Measurements from ENCODE around the gene PSMA6. TPM values are rescaled to one million over a fixed set of nuclear protein-coding genes. Genes with fewer than 3 reads are reported as not detected.

The PSMA6 gene
- total and polyA plus RNA-seq, 2 experiments from 2014 or later, result 216 to 296 TPM

- no peaks in the 10 kb centered on the region for H3K79me2 ChIP-seq (replicated peaks; ENCODE audit: insufficient read depth)
- H3K27me3 ChIP-seq (ENCODE audit: insufficient read depth), result no peaks in the 10 kb centered on the region
- peak; percentile 14 for ATAC-seq
- no peaks in the 10 kb centered on the region; the same call in 1 of the 2 replicates for H3F3A ChIP-seq (replicated peaks; ENCODE audit: low read depth)
- peaks cover 5% of the 10 kb centered on the region for H3K27me3 Mint-ChIP-seq (ENCODE audit: insufficient read depth, low read depth, poor library complexity)
- peak overlapping the region; percentile 63 for H3K27ac ChIP-seq (ENCODE audit: low read depth)
- H3K4me1 ChIP-seq (ENCODE audit: insufficient read depth), result peaks cover 27% of the 10 kb centered on the region
- H3K4me3 Mint-ChIP-seq, result no peak overlapping the region
- no peaks in the 10 kb centered on the region for H4K20me1 ChIP-seq (replicated peaks; ENCODE audit: insufficient read depth)
- H3K27ac Mint-ChIP-seq, result peak overlapping the region; percentile 88; the same call in 1 of the 2 replicates
- no peaks in the 10 kb centered on the region for H3K36me3 ChIP-seq (ENCODE audit: insufficient read depth)
- H3K4me1 Mint-ChIP-seq, result peaks cover 37% of the 10 kb centered on the region
- H2AFZ ChIP-seq, result peak overlapping the region; percentile 100
- TF ChIP-seq EZH2phosphoT487 (IDR thresholded peaks at IDR 0.05; ENCODE audit: unreplicated experiment) (no peak), ZNF114 (CRISPR knock-in tag; IDR thresholded peaks at IDR 0.05) (no peak), STAT1 (IDR thresholded peaks at IDR 0.05; ENCODE audit: unreplicated experiment) (no peak), ZNF331 (CRISPR knock-in tag; IDR thresholded peaks at IDR 0.05; ENCODE audit: low read depth) (no peak), EZH2 (IDR thresholded peaks at IDR 0.05; ENCODE audit: low read depth, unreplicated experiment) (no peak), CREB1 (CRISPR knock-in tag; IDR thresholded peaks at IDR 0.05; ENCODE audit: low read depth) (no peak)
- TF ChIP-seq, protein P1, sequence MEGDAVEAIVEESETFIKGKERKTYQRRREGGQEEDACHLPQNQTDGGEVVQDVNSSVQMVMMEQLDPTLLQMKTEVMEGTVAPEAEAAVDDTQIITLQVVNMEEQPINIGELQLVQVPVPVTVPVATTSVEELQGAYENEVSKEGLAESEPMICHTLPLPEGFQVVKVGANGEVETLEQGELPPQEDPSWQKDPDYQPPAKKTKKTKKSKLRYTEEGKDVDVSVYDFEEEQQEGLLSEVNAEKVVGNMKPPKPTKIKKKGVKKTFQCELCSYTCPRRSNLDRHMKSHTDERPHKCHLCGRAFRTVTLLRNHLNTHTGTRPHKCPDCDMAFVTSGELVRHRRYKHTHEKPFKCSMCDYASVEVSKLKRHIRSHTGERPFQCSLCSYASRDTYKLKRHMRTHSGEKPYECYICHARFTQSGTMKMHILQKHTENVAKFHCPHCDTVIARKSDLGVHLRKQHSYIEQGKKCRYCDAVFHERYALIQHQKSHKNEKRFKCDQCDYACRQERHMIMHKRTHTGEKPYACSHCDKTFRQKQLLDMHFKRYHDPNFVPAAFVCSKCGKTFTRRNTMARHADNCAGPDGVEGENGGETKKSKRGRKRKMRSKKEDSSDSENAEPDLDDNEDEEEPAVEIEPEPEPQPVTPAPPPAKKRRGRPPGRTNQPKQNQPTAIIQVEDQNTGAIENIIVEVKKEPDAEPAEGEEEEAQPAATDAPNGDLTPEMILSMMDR (conservative IDR thresholded peaks at IDR 0.05; ENCODE audit: low read depth in 2 of 2), result 0 out of 4 replicates have a peak, but pooled peaks of 1 of the 2 experiments have one; percentile 11
- H3K36me3 Mint-ChIP-seq (ENCODE audit: low read depth), result no peaks in the 10 kb centered on the region
- H3K4me2 ChIP-seq, result peak overlapping the region; percentile 32; the same call in 1 of the 2 replicates
- DNase-seq (ENCODE audit: low spot score), result peak; percentile 65
- no peaks in the 10 kb centered on the region for H3K9me2 ChIP-seq (ENCODE audit: insufficient read depth)
- H3K4me3 ChIP-seq, result no peak overlapping the region
- H3K9me3 Mint-ChIP-seq, result no peaks in the 10 kb centered on the region
Measured at GRCh38 chr14:35337269-35338255, 45.4 kb downstream of the PSMA6 start.

- no peaks in the 10 kb centered on the region for H3K36me3 ChIP-seq (ENCODE audit: insufficient read depth)
- peaks cover 5% of the 10 kb centered on the region for H3K27me3 Mint-ChIP-seq (ENCODE audit: insufficient read depth, low read depth, poor library complexity)
- no peaks in the 10 kb centered on the region for H3K27me3 ChIP-seq (ENCODE audit: insufficient read depth)
- peaks cover 16% of the 10 kb centered on the region for H3K4me1 ChIP-seq (ENCODE audit: insufficient read depth)
- H3K79me2 ChIP-seq (replicated peaks; ENCODE audit: insufficient read depth), result no peaks in the 10 kb centered on the region
- TF ChIP-seq POLR2AphosphoS5 (IDR thresholded peaks at IDR 0.05; ENCODE audit: low read depth) (no peak), ZNF114 (CRISPR knock-in tag; IDR thresholded peaks at IDR 0.05) (no peak), ZNF462 (CRISPR knock-in tag; IDR thresholded peaks at IDR 0.05) (no peak)
- H3K36me3 Mint-ChIP-seq (ENCODE audit: low read depth), result no peaks in the 10 kb centered on the region
- no peak overlapping the region for H3K4me2 ChIP-seq
- ATAC-seq (no peak), DNase-seq (ENCODE audit: low spot score) (no peak)
- H3K4me3 Mint-ChIP-seq, result no peak overlapping the region
- H3K27ac ChIP-seq (ENCODE audit: low read depth), result no peak overlapping the region
- H4K20me1 ChIP-seq (replicated peaks; ENCODE audit: insufficient read depth), result no peaks in the 10 kb centered on the region
- H3K9me3 Mint-ChIP-seq, result no peaks in the 10 kb centered on the region
- H3K9me2 ChIP-seq (ENCODE audit: insufficient read depth), result no peaks in the 10 kb centered on the region
- H3K4me3 ChIP-seq, result no peak overlapping the region
- H3F3A ChIP-seq (replicated peaks; ENCODE audit: low read depth), result no peaks in the 10 kb centered on the region
- H3K4me1 Mint-ChIP-seq, result peaks cover 26% of the 10 kb centered on the region
- H2AFZ ChIP-seq, result no peak overlapping the region; the same call in 1 of the 2 replicates
- no peak overlapping the region for H3K27ac Mint-ChIP-seq
Measured at GRCh38 chr14:35338731-35339405, 46.7 kb downstream of the PSMA6 start.

Measured in GM23338 (cell line).